ENCODE measurements around the gene NARF.

Gene NARF

GRCh38 chr17:82439194-82439828, 19.2 kb upstream of the NARF start:
- no peak for TF ChIP-seq ZNF274 (IDR thresholded peaks at IDR 0.05; ENCODE audit: low read depth, low read length)
- no peak overlapping the region for H3K4me3 ChIP-seq (ENCODE audit: low read length)

- H3K4me3 ChIP-seq (ENCODE audit: low read length) = no peak overlapping the region
- no peak for TF ChIP-seq ZNF274 (IDR thresholded peaks at IDR 0.05; ENCODE audit: low read depth, low read length)
These were observed 18.6 kb upstream of the NARF start for GRCh38 chr17:82439829-82440365.

- TF ChIP-seq ZNF274 (IDR thresholded peaks at IDR 0.05; ENCODE audit: low read depth, low read length) = no peak
- no peak overlapping the region for H3K4me3 ChIP-seq (ENCODE audit: low read length)
These were observed 18.0 kb upstream of the NARF start for GRCh38 chr17:82440469-82440981.

GRCh38 chr17:82440991-82441627, 17.4 kb upstream of the NARF start:
- no peak for TF ChIP-seq ZNF274 (IDR thresholded peaks at IDR 0.05; ENCODE audit: low read depth, low read length)
- H3K4me3 ChIP-seq (ENCODE audit: low read length) = no peak overlapping the region

GRCh38 chr17:82441691-82442487, 16.7 kb upstream of the NARF start:
- no peak for TF ChIP-seq ZNF274 (IDR thresholded peaks at IDR 0.05; ENCODE audit: low read depth, low read length)
- no peak overlapping the region for H3K4me3 ChIP-seq (ENCODE audit: low read length)

GRCh38 chr17:82442643-82443464, 15.7 kb upstream of the NARF start:
- H3K4me3 ChIP-seq (ENCODE audit: low read length) = no peak overlapping the region
- TF ChIP-seq ZNF274 (IDR thresholded peaks at IDR 0.05; ENCODE audit: low read depth, low read length) = no peak

GRCh38 chr17:82443465-82444283, 14.9 kb upstream of the NARF start:
- TF ChIP-seq ZNF274 (IDR thresholded peaks at IDR 0.05; ENCODE audit: low read depth, low read length) = no peak
- H3K4me3 ChIP-seq (ENCODE audit: low read length) = no peak overlapping the region

- H3K4me3 ChIP-seq (ENCODE audit: low read length) = no peak overlapping the region
- no peak for TF ChIP-seq ZNF274 (IDR thresholded peaks at IDR 0.05; ENCODE audit: low read depth, low read length)
These were observed 14.2 kb upstream of the NARF start for GRCh38 chr17:82444284-82444893.

GRCh38 chr17:82444941-82445521, 13.5 kb upstream of the NARF start:
- TF ChIP-seq ZNF274 (IDR thresholded peaks at IDR 0.05; ENCODE audit: low read depth, low read length) = no peak
- H3K4me3 ChIP-seq (ENCODE audit: low read length) = no peak overlapping the region

- H3K4me3 ChIP-seq (ENCODE audit: low read length) = no peak overlapping the region
- TF ChIP-seq ZNF274 (IDR thresholded peaks at IDR 0.05; ENCODE audit: low read depth, low read length) = no peak
These were observed 13.0 kb upstream of the NARF start for GRCh38 chr17:82445542-82445941.

GRCh38 chr17:82446124-82446523, 12.4 kb upstream of the NARF start:
- no peak for TF ChIP-seq ZNF274 (IDR thresholded peaks at IDR 0.05; ENCODE audit: low read depth, low read length)
- H3K4me3 ChIP-seq (ENCODE audit: low read length) = no peak overlapping the region

GRCh38 chr17:82446649-82447048, 11.9 kb upstream of the NARF start:
- no peak overlapping the region for H3K4me3 ChIP-seq (ENCODE audit: low read length)
- no peak for TF ChIP-seq ZNF274 (IDR thresholded peaks at IDR 0.05; ENCODE audit: low read depth, low read length)

All from GM08714 (cell line).